GM12878 (cell line): ENCODE measurements around the gene NTMT2.

Experiments used
- EP300 ChIP-seq, 2 experiments: fragments of 150-350 bp in 1 of 2; IDR thresholded peaks; 2 replicates each; pipeline ENCODE4 v1.6.1; 2011 to 2012; ENCODE audit warnings: low read depth in 2 of 2, low read length in 2 of 2, borderline replicate concordance in 1 of 2, improper control_type of control experiment in 1 of 2, inconsistent platforms in 1 of 2; ENCODE audit not compliant: control insufficient read depth in 1 of 2
- IKZF2 ChIP-seq, 2 experiments: fragments of 450-650 bp; IDR thresholded peaks; 2 replicates each; pipeline ENCODE4 v1.6.1; 2017; ENCODE audit warnings: mild to moderate bottlenecking in 2 of 2, moderate library complexity in 2 of 2
- POLR2A ChIP-seq: IDR thresholded peaks from 2 replicates; pipeline ENCODE4 v1.6.1; 2011; ENCODE audit warnings: low read depth, mild to moderate bottlenecking, low read length
- YBX1 ChIP-seq: fragments of 450-650 bp; IDR thresholded peaks from 2 replicates; pipeline ENCODE4 v1.6.1; 2016; ENCODE audit warnings: antibody characterized with exemption
- TF ChIP-seq, protein P1 (sequence below), 3 experiments: IDR thresholded peaks in 2 of 3; conservative IDR thresholded peaks in 1 of 3; 2 replicates each; pipeline ENCODE4 v1.5.1; 2011; ENCODE audit warnings: low read depth in 3 of 3, low read length in 3 of 3, mild to moderate bottlenecking in 3 of 3, control low read depth in 2 of 3, moderate library complexity in 2 of 3, inconsistent platforms in 1 of 3, mixed read lengths in 1 of 3; ENCODE audit not compliant: control insufficient read depth in 2 of 3, insufficient read depth in 1 of 3; ENCODE audit errors: extremely low read depth in 1 of 3

DNA sequence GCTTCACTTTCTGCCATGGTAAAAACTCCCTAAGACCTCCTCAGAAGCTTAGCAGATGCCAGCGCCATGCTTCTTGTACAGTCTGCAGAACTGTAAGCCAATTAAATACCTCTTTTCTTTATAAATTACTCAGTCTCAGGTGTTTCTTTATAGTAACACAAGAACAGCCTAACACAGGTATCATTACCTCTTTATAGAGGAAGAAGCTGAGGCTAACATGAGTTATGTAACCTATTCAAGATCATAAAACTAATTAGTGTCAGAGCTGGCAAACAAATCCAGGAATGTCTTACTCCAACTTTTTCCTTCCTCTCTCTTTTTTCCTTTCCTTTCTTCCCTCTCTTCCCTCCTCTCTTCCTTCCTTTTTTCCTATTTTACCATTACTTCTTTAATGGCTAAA, 9.3 kb downstream of the NTMT2 start:
- TF ChIP-seq, protein P1, sequence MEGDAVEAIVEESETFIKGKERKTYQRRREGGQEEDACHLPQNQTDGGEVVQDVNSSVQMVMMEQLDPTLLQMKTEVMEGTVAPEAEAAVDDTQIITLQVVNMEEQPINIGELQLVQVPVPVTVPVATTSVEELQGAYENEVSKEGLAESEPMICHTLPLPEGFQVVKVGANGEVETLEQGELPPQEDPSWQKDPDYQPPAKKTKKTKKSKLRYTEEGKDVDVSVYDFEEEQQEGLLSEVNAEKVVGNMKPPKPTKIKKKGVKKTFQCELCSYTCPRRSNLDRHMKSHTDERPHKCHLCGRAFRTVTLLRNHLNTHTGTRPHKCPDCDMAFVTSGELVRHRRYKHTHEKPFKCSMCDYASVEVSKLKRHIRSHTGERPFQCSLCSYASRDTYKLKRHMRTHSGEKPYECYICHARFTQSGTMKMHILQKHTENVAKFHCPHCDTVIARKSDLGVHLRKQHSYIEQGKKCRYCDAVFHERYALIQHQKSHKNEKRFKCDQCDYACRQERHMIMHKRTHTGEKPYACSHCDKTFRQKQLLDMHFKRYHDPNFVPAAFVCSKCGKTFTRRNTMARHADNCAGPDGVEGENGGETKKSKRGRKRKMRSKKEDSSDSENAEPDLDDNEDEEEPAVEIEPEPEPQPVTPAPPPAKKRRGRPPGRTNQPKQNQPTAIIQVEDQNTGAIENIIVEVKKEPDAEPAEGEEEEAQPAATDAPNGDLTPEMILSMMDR (IDR thresholded peaks at IDR 0.05 in 2 of 3, conservative IDR thresholded peaks at IDR 0.05 in 1 of 3; ENCODE audit: control insufficient read depth in 2 of 3, extremely low read depth in 1 of 3, insufficient read depth in 1 of 3, low read depth in 3 of 3, low read length in 3 of 3): no peak
- no peak for TF ChIP-seq IKZF2 (IDR thresholded peaks at IDR 0.05)
- TF ChIP-seq POLR2A: no peak
- TF ChIP-seq EP300 (IDR thresholded peaks at IDR 0.05; ENCODE audit: borderline replicate concordance in 1 of 2, control insufficient read depth in 1 of 2, low read depth in 2 of 2, low read length in 2 of 2): no peak
- TF ChIP-seq YBX1: no peak
